Keratinocyte (primary cell): Measurements from ENCODE around the gene DDX42.

Experiments used
- CTCF ChIP-seq, 3 experiments: IDR thresholded peaks in 1 of 3; conservative IDR thresholded peaks in 1 of 3; optimal IDR thresholded peaks in 1 of 3; 2 replicates in 2 of 3; 3 replicates in 1 of 3; pipeline versions ENCODE3 to v1.5.1; 2011; ENCODE audit warnings: low read length in 3 of 3, mild to moderate bottlenecking in 3 of 3, moderate library complexity in 2 of 3, control low read depth in 1 of 3, inconsistent platforms in 1 of 3; ENCODE audit not compliant: insufficient read depth in 2 of 3; ENCODE audit errors: extremely low read depth in 1 of 3
- EZH2 ChIP-seq: IDR thresholded peaks from one replicate; pipeline ENCODE4 v1.6.1; 2012; ENCODE audit warnings: inconsistent platforms, mild to moderate bottlenecking, low read length, moderate library complexity

GRCh38 chr17:63832455-63832854 lies 58.5 kb downstream of the DDX42 start:
- no peak for TF ChIP-seq CTCF (optimal IDR thresholded peaks at IDR 0.05 in 1 of 3, IDR thresholded peaks at IDR 0.05 in 1 of 3, conservative IDR thresholded peaks at IDR 0.05 in 1 of 3; ENCODE audit: extremely low read depth in 1 of 3, insufficient read depth in 2 of 3, low read length in 3 of 3)
- no peak for TF ChIP-seq EZH2
